ENCODE results near the gene LIFR.
"Not testable (repeated sequence)": the region's sequence is repeated elsewhere in the genome, so short reads cannot be mapped to it uniquely, and the experiment has no call there.

LIFR gene

DNA sequence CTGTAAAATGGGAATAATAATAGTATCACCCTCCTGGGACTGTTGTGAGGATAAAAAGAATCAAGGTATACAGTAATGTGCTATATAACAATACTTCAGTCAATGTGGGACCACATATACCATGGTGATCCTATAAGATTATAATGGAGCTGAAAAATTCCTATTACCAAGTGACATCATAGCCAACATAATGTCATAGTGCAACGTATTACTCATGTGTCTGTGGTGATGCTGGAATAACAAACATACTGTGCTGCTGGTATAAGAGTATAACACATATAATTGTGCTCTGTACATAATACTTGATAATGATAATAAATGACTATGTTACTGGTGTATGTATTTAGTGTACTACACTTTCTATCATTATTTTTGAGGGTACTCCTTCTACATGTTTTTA is 38.1 kb downstream of the LIFR start:
- Histone ChIP-seq H3K9me3 (ENCODE audit: control insufficient read depth, insufficient read depth, low read depth, low read length) (no peaks in the 10 kb centered on the region), H3K27ac (ENCODE audit: extremely low read depth, low read depth, low read length) (no peak overlapping the region), H3K4me1 (ENCODE audit: control insufficient read depth, insufficient read depth, low read length) (peaks cover 10% of the 10 kb centered on the region), H3K36me3 (ENCODE audit: control insufficient read depth in 2 of 2, insufficient read depth in 1 of 2, low read length in 2 of 2) (peaks cover 4 to 13% of the 10 kb centered on the region in 2 experiments), H3K4me3 (ENCODE audit: low read depth, low read length) (no peak overlapping the region)
- no peak for TF ChIP-seq ZFP37 (tag by site-specific recombination; IDR thresholded peaks at IDR 0.05)
- TF ChIP-seq ATF2 (tag by site-specific recombination; IDR thresholded peaks at IDR 0.05; ENCODE audit: low read depth): peak; percentile 26; the same call in 1 of the 2 replicates
- peak; percentile 74 for TF ChIP-seq ZNF629 (tag by site-specific recombination; IDR thresholded peaks at IDR 0.05)
- POLR2A ChIA-PET: no interaction called here
- CTCF ChIA-PET: interaction anchor here (0.9 to 1.4 kb wide), 4 partner anchors 9 to 72 kb away, joined by 3 to 5 read pairs (median 4); no protein-coding TSS in a partner anchor

- H3K9me3 ChIP-seq (ENCODE audit: control insufficient read depth, insufficient read depth, low read depth, low read length); POLR2A ChIA-PET; H3K27ac ChIP-seq (ENCODE audit: extremely low read depth, low read depth, low read length); H3K36me3 ChIP-seq (ENCODE audit: control insufficient read depth in 2 of 2, insufficient read depth in 1 of 2, low read length in 2 of 2); H3K4me3 ChIP-seq (ENCODE audit: low read depth, low read length): not testable (repeated sequence)
- CTCF ChIA-PET: interaction anchor here (1.0 to 1.6 kb wide), 4 partner anchors 9 to 75 kb away, joined by 6 to 10 read pairs (median 6); no protein-coding TSS in a partner anchor
- H3K4me1 ChIP-seq (ENCODE audit: control insufficient read depth, insufficient read depth, low read length): peaks cover 13% of the 10 kb centered on the region
- TF ChIP-seq ZNF202 (tag by site-specific recombination; IDR thresholded peaks at IDR 0.05; ENCODE audit: borderline replicate concordance) (peak; percentile 71; the same call in 1 of the 2 replicates), ZNF580 (tag by site-specific recombination; IDR thresholded peaks at IDR 0.05) (peak; percentile 74; the same call in 1 of the 2 replicates), ZNF280D (tag by site-specific recombination; IDR thresholded peaks at IDR 0.05) (peak; percentile 72; the same call in 1 of the 2 replicates), ZNF146 (tag by site-specific recombination; IDR thresholded peaks at IDR 0.05) (peak; percentile 99)
These were observed 39.8 kb downstream of the LIFR start for GRCh38 chr5:38516649-38517048.

DNA sequence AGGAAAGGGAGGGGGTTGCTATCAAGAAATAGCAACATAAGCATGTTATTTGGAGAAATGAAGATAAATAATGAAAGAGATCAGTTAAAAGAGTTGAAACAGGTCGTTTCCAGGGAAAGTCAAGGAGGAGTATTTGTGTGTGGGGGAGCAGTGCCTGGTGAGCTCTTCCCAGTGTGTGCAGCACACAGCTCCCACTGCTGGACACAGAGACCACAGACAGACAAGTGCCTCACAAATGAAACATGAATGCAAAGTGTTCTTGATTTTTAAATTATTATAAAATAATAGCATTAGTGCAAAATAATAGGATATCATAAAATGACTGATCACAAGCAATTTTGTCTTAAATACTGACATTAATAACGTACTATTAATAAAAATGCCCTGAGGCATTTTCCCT is 40.8 kb downstream of the LIFR start:
- peaks cover 13% of the 10 kb centered on the region for H3K4me1 ChIP-seq (ENCODE audit: control insufficient read depth, insufficient read depth, low read length)
- no peak overlapping the region for H3K27ac ChIP-seq (ENCODE audit: extremely low read depth, low read depth, low read length)
- no peaks in the 10 kb centered on the region for H3K9me3 ChIP-seq (ENCODE audit: control insufficient read depth, insufficient read depth, low read depth, low read length)
- no peak overlapping the region for H3K4me3 ChIP-seq (ENCODE audit: low read depth, low read length)
- ChIA-PET CTCF (interaction anchor here (0.7 to 2.2 kb wide), 12 partner anchors 10 to 294 kb away, joined by 3 to 10 read pairs (median 6); no protein-coding TSS in a partner anchor), POLR2A (no interaction called here)
- H3K36me3 ChIP-seq (ENCODE audit: control insufficient read depth in 2 of 2, insufficient read depth in 1 of 2, low read length in 2 of 2): peaks cover 0 to 8% of the 10 kb centered on the region in 2 experiments; a peak in 1 of 3 replicates
- TF ChIP-seq, protein P1, sequence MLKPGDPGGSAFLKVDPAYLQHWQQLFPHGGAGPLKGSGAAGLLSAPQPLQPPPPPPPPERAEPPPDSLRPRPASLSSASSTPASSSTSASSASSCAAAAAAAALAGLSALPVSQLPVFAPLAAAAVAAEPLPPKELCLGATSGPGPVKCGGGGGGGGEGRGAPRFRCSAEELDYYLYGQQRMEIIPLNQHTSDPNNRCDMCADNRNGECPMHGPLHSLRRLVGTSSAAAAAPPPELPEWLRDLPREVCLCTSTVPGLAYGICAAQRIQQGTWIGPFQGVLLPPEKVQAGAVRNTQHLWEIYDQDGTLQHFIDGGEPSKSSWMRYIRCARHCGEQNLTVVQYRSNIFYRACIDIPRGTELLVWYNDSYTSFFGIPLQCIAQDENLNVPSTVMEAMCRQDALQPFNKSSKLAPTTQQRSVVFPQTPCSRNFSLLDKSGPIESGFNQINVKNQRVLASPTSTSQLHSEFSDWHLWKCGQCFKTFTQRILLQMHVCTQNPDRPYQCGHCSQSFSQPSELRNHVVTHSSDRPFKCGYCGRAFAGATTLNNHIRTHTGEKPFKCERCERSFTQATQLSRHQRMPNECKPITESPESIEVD (tag by site-specific recombination; IDR thresholded peaks at IDR 0.05): no peak
- TF ChIP-seq, protein P2, sequence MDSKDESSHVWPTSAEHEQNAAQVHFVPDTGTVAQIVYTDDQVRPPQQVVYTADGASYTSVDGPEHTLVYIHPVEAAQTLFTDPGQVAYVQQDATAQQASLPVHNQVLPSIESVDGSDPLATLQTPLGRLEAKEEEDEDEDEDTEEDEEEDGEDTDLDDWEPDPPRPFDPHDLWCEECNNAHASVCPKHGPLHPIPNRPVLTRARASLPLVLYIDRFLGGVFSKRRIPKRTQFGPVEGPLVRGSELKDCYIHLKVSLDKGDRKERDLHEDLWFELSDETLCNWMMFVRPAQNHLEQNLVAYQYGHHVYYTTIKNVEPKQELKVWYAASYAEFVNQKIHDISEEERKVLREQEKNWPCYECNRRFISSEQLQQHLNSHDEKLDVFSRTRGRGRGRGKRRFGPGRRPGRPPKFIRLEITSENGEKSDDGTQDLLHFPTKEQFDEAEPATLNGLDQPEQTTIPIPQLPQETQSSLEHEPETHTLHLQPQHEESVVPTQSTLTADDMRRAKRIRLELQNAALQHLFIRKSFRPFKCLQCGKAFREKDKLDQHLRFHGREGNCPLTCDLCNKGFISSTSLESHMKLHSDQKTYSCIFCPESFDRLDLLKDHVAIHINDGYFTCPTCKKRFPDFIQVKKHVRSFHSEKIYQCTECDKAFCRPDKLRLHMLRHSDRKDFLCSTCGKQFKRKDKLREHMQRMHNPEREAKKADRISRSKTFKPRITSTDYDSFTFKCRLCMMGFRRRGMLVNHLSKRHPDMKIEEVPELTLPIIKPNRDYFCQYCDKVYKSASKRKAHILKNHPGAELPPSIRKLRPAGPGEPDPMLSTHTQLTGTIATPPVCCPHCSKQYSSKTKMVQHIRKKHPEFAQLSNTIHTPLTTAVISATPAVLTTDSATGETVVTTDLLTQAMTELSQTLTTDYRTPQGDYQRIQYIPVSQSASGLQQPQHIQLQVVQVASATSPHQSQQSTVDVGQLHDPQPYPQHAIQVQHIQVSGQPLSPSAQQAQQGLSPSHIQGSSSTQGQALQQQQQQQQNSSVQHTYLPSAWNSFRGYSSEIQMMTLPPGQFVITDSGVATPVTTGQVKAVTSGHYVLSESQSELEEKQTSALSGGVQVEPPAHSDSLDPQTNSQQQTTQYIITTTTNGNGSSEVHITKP (tag by site-specific recombination; IDR thresholded peaks at IDR 0.05): 0 out of 2 replicates have a peak, but pooled peaks have one; percentile 32
- TF ChIP-seq ZNF654 (tag by site-specific recombination; IDR thresholded peaks at IDR 0.05; ENCODE audit: low read depth) (0 out of 2 replicates have a peak, but pooled peaks have one; percentile 14), ZNF341 (tag by site-specific recombination; IDR thresholded peaks at IDR 0.05; ENCODE audit: low read depth) (peak; percentile 41; the same call in 1 of the 2 replicates)
- TF ChIP-seq, protein P3, sequence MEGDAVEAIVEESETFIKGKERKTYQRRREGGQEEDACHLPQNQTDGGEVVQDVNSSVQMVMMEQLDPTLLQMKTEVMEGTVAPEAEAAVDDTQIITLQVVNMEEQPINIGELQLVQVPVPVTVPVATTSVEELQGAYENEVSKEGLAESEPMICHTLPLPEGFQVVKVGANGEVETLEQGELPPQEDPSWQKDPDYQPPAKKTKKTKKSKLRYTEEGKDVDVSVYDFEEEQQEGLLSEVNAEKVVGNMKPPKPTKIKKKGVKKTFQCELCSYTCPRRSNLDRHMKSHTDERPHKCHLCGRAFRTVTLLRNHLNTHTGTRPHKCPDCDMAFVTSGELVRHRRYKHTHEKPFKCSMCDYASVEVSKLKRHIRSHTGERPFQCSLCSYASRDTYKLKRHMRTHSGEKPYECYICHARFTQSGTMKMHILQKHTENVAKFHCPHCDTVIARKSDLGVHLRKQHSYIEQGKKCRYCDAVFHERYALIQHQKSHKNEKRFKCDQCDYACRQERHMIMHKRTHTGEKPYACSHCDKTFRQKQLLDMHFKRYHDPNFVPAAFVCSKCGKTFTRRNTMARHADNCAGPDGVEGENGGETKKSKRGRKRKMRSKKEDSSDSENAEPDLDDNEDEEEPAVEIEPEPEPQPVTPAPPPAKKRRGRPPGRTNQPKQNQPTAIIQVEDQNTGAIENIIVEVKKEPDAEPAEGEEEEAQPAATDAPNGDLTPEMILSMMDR (tag by site-specific recombination; IDR thresholded peaks at IDR 0.05): peak; percentile 72
